K562 (cell line): ENCODE measurements around the gene PHF1. TPM values are rescaled to one million over a fixed set of nuclear protein-coding genes. Genes with fewer than 3 reads are reported as not detected.
A peak's percentile ranks its signal among the peaks of the same experiment; 100 is the strongest.

Experiments
- ATAC-seq: fragments of 200-7000 bp; cut with Tn5 transposase; 3 replicates; pipeline ENCODE4 v1.9.1; 2020; ENCODE audit warnings: moderate library complexity
- BruUV-seq: library from RNA; stranded (reverse); fragments of 400-500 nt; replicated peaks from 2 replicates; lab custom pipeline; 2021; lab: Mats Ljungman, UMichigan
- CTCF ChIA-PET: fragments of 300-600 bp; formaldehyde crosslinking; extraction: SDS; loops from one replicate; lab custom pipeline; 2021; ENCODE audit warnings: low intra/inter-chr PET ratio; lab: Yijun Ruan, JAX
- POLR2A ChIA-PET: fragments of 300-600, 350-650 bp; sonication (Branson Sonifier 250); formaldehyde crosslinking; extraction: SDS; loops from one replicate; lab custom pipeline; 2021; ENCODE audit warnings: antibody characterized with exemption, inconsistent platforms; lab: Yijun Ruan, JAX
- DNase-seq, 4 experiments: peaks; one replicate each; pipeline versions ENCODE4 v3.0.0 to v3.0.0-alpha.2; 2011 to 2018; ENCODE audit warnings: low spot score in 3 of 4, mixed read lengths in 3 of 4; ENCODE audit errors: extremely low read depth in 1 of 4
- FAIRE-seq: peaks from 2 replicates; lab custom pipeline; 2011; peaks lifted over from hg19 to GRCh38; lab: Jason Lieb, UNC
- H2AFZ ChIP-seq: 2 replicates; pipeline ENCODE4 v1.6.0; 2011; ENCODE audit warnings: low read depth, low read length, control low read depth, inconsistent platforms
- H3K27ac ChIP-seq: fragments of 200-600 bp; 3 replicates; pipeline ENCODE4 v1.8.0; 2011; ENCODE audit warnings: low read depth, mild to moderate bottlenecking, control low read depth, inconsistent platforms, low read length, moderate library complexity, mixed read lengths; ENCODE audit errors: extremely low read depth
- H3K27me3 ChIP-seq, 2 experiments: fragments of 300-600 bp in 1 of 2; 2 replicates in 1 of 2; 3 replicates in 1 of 2; pipeline versions ENCODE4 v1.6.0 to v1.8.0; 2011; ENCODE audit warnings: inconsistent platforms in 2 of 2, low read length in 2 of 2, mild to moderate bottlenecking in 1 of 2, mixed read lengths in 1 of 2, moderate library complexity in 1 of 2; ENCODE audit not compliant: control insufficient read depth in 2 of 2, insufficient read depth in 2 of 2
- H3K36me3 ChIP-seq: fragments of 300-600 bp; 3 replicates; pipeline ENCODE4 v1.8.0; 2011; ENCODE audit warnings: mild to moderate bottlenecking, low read length, inconsistent platforms; ENCODE audit not compliant: control insufficient read depth, insufficient read depth
- H3K4me1 ChIP-seq, 2 experiments: fragments of 200-600 bp in 1 of 2; replicated peaks in 1 of 2; 2 replicates in 1 of 2; 3 replicates in 1 of 2; pipeline versions ENCODE4 v1.5.1 to v1.8.0; 2011; ENCODE audit warnings: inconsistent platforms in 2 of 2, low read length in 2 of 2, mild to moderate bottlenecking in 1 of 2, mixed read lengths in 1 of 2, moderate library complexity in 1 of 2; ENCODE audit not compliant: control insufficient read depth in 2 of 2, insufficient read depth in 2 of 2
- H3K4me2 ChIP-seq: 2 replicates; pipeline ENCODE4 v1.6.1; 2011; ENCODE audit warnings: low read length, control low read depth, inconsistent platforms, mixed read lengths; ENCODE audit not compliant: insufficient read depth
- H3K4me3 ChIP-seq: fragments of 200-600 bp; sonication (generic), shearing (Covaris generic); 2 replicates; pipeline ENCODE4 v1.5.1; 2016; ENCODE audit warnings: control low read depth, inconsistent platforms
- H3K79me2 ChIP-seq: fragments of 200-600 bp; 3 replicates; pipeline ENCODE4 v1.8.0; 2011; ENCODE audit warnings: low read length, inconsistent platforms; ENCODE audit not compliant: control insufficient read depth, insufficient read depth
- H3K9ac ChIP-seq, 2 experiments: 2 replicates each; pipeline versions ENCODE4 v1.6.0 to v1.6.1; 2011; ENCODE audit warnings: low read depth in 2 of 2, low read length in 2 of 2, control low read depth in 1 of 2, inconsistent platforms in 1 of 2, mild to moderate bottlenecking in 1 of 2, mixed read lengths in 1 of 2; ENCODE audit not compliant: insufficient read depth in 1 of 2
- H3K9me1 ChIP-seq: one replicate; pipeline ENCODE4 v1.6.0; 2011; ENCODE audit warnings: inconsistent platforms, mild to moderate bottlenecking, low read length, moderate library complexity; ENCODE audit not compliant: control insufficient read depth, insufficient read depth
- H3K9me3 ChIP-seq: replicated peaks from 2 replicates; pipeline ENCODE4 v1.5.1; 2011; ENCODE audit warnings: low read depth, low read length, inconsistent platforms; ENCODE audit not compliant: control insufficient read depth, insufficient read depth
- H4K20me1 ChIP-seq: replicated peaks from 2 replicates; pipeline ENCODE4 v1.6.1; 2011; ENCODE audit warnings: low read length, inconsistent platforms, mixed read lengths; ENCODE audit not compliant: control insufficient read depth, insufficient read depth
- ETV5 ChIP-seq: sonication (generic); formaldehyde crosslinking; IDR thresholded peaks from 2 replicates; pipeline ENCODE4 v1.4.0; 2020; ENCODE audit warnings: low read depth, mild to moderate bottlenecking, missing genetic modification reagents
- MCM7 ChIP-seq, 2 experiments: fragments of 450-650 bp; IDR thresholded peaks; 2 replicates each; pipeline ENCODE4 v1.6.1; 2016 to 2018
- NR2C1 ChIP-seq, 2 experiments: fragments of 450-650 bp; IDR thresholded peaks; 2 replicates each; pipeline ENCODE4 v1.6.1; 2017; ENCODE audit warnings: mild to moderate bottlenecking in 2 of 2, antibody characterized with exemption in 1 of 2, inconsistent platforms in 1 of 2, missing compliant biosample characterization in 1 of 2, missing genetic modification characterization in 1 of 2
- RBFOX2 ChIP-seq: fragments of 200-400 bp; formaldehyde crosslinking; IDR thresholded peaks from 2 replicates; pipeline ENCODE4 v1.6.1; 2017; ENCODE audit warnings: low read depth, mild to moderate bottlenecking, low read length, moderate library complexity
- TFAP4 ChIP-seq: sonication (generic); formaldehyde crosslinking; IDR thresholded peaks from 2 replicates; pipeline ENCODE4 v1.8.0; 2022; ENCODE audit warnings: missing genetic modification reagents, mild to moderate bottlenecking, moderate library complexity, borderline replicate concordance
- WGBS: fragments of 100-300 bp; shearing (Covaris generic); methylation state at CpG from one replicate; pipeline ENCODE4 v1.1.6; 2016; ENCODE audit warnings: low coverage, mixed read lengths; ENCODE audit not compliant: insufficient coverage; ENCODE audit errors: missing lambda C conversion rate; 5-methylcytosine and 5-hydroxymethylcytosine counted together
- in situ Hi-C: fragments of 300-500 bp; cut with MboI; formaldehyde crosslinking; loops from 4 replicates; pipeline ENCODE4 v1.15.0; 2018; ENCODE audit warnings: inconsistent platforms, mixed read lengths
- intact Hi-C: fragments of 100-400 bp; cut with micrococcal nuclease; formaldehyde crosslinking; loops from 2 replicates; pipeline ENCODE4 v1.14.2; 2022
- polyA plus RNA-seq, 8 experiments: library from polyadenylated mRNA; depleted of rRNA in 4 of 8; stranded (reverse) in 5 of 8; unstranded in 3 of 8; fragments of >200 nt; fragmentation: Nextera tagmentation in 2 of 8; fragmentation: Illumina TruSeq in 1 of 8; extraction: Ambion mirVana in 2 of 8; extraction: Trizol in 1 of 8; gene quantifications; 2 replicates each; pipeline versions ENCODE4 v1.2.1 to v1.2.3, GENCODE V29; 2011 to 2014; ENCODE audit warnings: inconsistent platforms in 1 of 8, missing spikeins in 1 of 8
- total RNA-seq, 7 experiments: library from RNA; depleted of rRNA in 6 of 7; stranded (reverse); fragments of >200 nt in 6 of 7; fragmentation: Illumina TruSeq in 2 of 7; extraction: Trizol in 2 of 7; gene quantifications; 2 replicates each; pipeline versions ENCODE4 v1.2.1 to v1.2.3, GENCODE V29; 2011 to 2021; ENCODE audit warnings: low replicate concordance in 1 of 7

The PHF1 gene
- total and polyA plus RNA-seq, 9 of the 15 experiments (the other 6 are each of a cell fraction or from before 2014, with no cell fraction given): 3.7 to 64.2 (median 33.7) TPM

GRCh38 chr6:33415831-33416230 is 5.0 kb downstream of the PHF1 start:
- Histone ChIP-seq H4K20me1 (peaks cover 5% of the 10 kb centered on the region), H2AFZ (no peak overlapping the region), H3K79me2 (peaks cover 53% of the 10 kb centered on the region), H3K9ac (peak overlapping the region in 1 of 2 experiments; percentile 59; a peak in 1 of 4 replicates), H3K9me1 (no peaks in the 10 kb centered on the region), H3K4me2 (peak overlapping the region; percentile 49), H3K4me1 (peaks cover 37 to 55% of the 10 kb centered on the region in 2 experiments), H3K36me3 (peaks cover 50% of the 10 kb centered on the region; the same call in 2 of the 3 replicates), H3K27ac (no peak overlapping the region)
- ChIA-PET POLR2A (interaction anchor here (0.5 to 2.1 kb wide), 6 partner anchors 10 to 139 kb away, joined by 3 to 7 read pairs (median 4); partner anchors contain the start of gene B3GALT4), CTCF (no interaction called here)
- ATAC-seq (no peak), FAIRE-seq (no peak), DNase-seq (no peak)
- in situ Hi-C loops: no loop called here
- 85% methylated on average over 8 of the region's 9 CpGs for WGBS
- BruUV-seq: no TSS peak
- TF ChIP-seq ETV5 (CRISPR knock-in tag) (0 out of 2 replicates have a peak, but pooled peaks have one; percentile 23), MCM7 (IDR thresholded peaks at IDR 0.05) (no peak), NR2C1 (IDR thresholded peaks at IDR 0.05) (peak; percentile 32; the same call in 1 of the 2 replicates), NR2C1 (tag; IDR thresholded peaks at IDR 0.05) (0 out of 2 replicates have a peak, but pooled peaks have one; percentile 20), RBFOX2 (0 out of 2 replicates have a peak, but pooled peaks have one; percentile 5), TFAP4 (CRISPR knock-in tag) (0 out of 2 replicates have a peak, but pooled peaks have one; percentile 30)
- TF ChIP-seq, all 486 proteins: peak for 4
- intact Hi-C loops: no loop called here
- H3K27me3 ChIP-seq: no peaks in the 10 kb centered on the region
- H3K9me3 ChIP-seq: no peaks in the 10 kb centered on the region
- H3K4me3 ChIP-seq: 0 out of 2 replicates have a peak overlapping the region, but pooled peaks have one; percentile 84
